ENCODE measurements around the gene UBE2C.

Gene UBE2C

DNA sequence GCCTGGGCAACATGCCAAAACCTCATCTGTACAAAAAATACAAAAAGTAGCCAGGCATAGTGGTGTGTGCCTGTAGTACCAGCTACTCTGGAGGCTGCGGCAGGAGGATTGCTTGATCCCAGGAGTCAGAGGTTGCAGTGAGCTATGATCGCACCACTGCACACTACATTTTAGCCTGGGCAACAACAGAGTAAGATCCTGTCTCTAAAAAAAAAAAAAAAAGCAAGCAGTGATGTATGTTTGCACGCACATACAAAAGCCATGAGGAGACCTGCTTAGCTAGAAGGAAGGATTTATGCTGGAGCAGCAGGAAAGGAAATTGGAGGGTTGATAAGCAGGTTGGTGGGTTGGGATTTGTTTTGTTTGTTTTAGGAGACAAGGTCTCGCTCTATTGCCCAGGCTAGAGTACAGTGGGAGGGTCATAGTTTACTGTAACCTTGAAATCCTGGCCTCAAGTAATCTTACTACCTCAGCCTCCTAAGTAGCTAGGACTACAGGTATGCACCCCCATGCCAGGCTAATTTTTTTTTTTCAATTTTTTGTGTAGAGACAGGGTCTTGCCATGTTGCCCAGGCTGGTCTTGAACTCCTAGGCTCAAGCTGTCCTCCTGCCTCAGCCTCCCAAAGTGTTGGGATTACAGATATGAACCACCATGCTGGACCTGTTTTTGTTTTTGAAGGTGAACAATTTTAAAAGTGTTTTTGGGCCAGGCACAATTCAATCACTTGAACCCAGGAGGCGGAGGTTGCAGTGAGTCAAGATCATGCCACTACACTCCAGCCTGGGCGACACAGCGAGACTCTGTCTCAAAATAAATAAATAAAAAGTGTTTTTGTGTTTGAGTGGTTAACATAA is 49.0 kb downstream of the UBE2C start:
- DNase-seq = no peak

DNA sequence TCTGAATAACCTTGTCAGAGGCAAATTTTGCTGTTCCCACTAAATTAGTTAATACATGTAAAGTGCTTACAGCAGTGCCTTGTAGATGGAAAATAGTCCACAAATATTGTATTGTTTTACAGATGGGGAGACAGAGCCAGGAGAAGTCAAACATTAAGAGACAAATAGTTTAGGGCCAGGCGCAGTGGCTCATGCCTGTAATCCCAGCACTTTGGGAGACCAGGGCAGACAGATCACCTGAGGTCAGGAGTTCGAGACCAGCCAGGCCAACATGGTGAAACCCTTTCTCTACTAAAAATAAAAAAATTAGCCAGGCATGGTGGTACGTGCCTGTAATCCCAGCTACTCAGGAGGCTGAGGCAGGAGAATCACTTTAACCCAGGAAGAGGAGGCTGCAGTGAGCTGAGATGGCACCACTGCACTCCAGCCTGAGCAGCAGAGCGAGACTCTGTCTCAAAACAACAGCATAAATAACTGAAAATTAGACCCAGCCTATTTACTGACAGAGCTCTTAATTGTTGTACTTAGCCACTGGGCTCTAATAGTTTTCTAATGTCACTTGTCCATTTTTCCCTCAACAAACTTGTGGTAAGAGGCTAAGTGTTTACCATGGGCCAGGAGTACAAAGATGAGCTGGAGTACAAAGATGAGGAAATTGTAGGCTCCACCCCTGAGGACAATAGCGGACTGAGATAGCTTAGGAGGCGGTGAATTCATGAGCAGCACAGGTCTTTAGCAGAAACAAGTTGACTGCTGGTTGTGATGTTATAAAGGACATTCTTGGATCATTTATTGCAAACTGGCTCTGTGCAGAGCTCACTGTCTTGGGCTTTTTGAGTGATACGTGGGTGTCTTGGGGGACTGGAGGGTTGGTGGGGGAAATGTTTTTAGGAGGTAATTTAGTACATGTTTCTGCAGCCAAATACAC is 51.4 kb downstream of the UBE2C start:
- DNase-seq = no peak

DNA sequence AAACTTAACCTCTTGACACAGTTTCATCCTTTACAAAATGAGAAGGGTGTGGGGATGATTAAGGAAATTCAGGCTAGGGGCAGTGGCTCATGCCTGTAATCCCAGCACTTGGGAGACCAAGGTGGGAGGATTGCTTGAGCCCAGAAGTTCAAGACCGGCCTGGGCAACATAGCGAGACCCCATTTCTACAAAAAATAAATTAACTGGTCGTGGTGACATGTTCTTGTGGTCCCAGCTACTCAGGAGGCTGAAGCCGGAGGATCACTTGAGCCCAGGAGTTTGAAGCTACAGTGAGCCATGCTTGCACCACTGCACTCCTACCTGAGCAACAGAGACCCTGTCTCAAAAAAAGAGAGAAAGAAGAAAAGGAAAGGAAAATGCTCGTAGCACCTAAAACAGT is 54.0 kb downstream of the UBE2C start:
- DNase-seq = no peak
